ENCODE results near the gene TMEM91.
"Not testable (repeated sequence)": the region's sequence is repeated elsewhere in the genome, so short reads cannot be mapped to it uniquely, and the experiment has no call there.

Gene TMEM91

DNA sequence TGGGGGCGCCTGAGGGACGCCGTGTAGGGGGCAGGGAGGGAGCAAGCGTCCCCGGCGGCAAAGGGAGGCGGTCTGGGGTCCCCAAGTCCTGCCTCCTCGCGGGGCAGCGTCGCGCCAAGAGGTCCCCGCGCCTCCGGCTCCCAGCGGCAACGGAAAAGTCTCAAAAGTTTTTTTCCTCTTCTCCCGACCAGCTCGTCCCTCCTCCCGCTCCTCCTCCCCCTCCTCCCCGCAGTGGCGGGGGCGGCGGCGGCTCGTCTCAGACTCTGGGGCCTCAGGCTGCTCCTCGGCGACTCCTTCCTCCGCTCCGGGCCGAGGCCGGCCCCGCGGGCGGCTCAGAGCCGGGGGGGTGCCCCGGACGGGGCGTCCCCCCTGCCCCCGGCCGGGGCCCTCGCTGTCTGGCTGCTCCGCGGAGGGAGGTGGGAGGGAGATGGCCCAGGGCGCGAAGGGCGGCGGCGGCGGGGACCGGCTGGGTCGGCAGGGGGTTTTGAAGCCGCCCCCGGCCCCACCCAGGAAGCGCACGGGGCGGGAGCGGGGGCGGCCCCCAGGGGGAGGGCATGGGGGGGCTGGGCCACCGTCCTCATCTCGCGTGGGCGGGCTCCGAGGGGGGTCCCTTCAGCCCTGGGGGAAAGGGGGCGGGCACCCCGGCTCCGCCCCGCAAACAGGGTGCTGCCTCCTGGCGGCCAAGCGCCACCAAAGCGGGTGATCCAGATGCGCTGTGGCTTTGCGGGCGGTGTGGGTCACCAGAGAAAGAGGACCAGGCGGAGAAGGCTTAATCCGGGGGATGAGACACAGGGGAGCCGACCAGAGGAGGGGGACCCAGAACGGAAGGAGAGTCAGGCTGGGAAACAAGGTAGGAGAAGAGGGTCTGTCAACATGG, 22.6 kb upstream of the TMEM91 start, which contains the start of gene TGFB1:
TGFB1 (minus strand) TSS at position 457 of the 877 bp plus-strand sequence. CDS start 878 bp downstream, outside the sequence.
- DNase-seq (ENCODE audit: low spot score), result peak; percentile 98

DNA sequence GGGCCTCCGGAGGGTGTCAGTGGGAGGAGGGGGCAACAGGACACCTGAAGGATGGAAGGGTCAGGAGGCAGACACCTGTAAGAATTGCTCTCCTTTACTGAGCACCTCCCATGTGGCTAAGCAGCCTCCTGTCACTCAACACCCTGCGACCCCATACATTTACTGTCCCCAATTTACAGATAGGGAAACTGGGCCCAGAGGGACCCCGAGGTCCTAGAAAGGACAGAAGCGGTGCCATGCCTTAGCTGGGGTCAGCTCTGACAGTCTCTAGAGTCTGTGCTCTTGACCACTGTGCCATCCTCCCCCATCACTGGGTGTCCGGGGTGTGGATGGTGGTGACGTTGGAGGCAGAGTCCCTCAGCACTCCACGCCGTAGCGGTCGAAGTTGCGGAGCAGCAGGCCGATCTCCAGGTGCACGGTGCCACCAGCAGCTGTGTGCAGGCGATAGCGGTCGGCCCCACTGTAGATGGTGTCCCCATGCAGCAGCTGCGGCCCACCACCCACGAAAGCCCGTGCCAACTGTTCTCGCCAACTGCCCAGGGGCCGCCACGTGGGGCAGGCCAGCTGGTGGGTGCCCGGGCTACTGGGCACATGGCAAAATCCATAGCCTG, 21.9 kb upstream of the TMEM91 start:
- no peak for DNase-seq (ENCODE audit: low spot score)

DNA sequence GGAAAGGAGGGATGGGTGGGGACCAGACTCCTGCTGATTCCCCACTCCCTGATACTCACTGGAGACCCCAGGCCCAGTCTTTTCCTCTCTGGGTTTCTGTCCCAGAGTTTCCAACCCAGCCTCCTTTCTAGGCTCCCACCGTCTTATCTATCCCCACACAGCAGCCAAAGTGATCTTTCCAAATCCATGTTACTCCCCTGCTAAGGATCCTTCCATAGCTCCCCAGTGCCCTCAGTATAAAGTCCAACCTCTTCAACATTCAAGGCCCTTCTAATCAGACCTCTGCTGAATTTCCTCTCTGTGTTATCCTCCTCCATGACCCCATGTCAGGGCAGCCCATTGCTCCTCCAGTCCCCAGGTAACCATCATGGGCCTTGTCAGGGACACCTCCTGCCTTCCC, 21.3 kb upstream of the TMEM91 start:
- DNase-seq (ENCODE audit: low spot score), result no peak

DNA sequence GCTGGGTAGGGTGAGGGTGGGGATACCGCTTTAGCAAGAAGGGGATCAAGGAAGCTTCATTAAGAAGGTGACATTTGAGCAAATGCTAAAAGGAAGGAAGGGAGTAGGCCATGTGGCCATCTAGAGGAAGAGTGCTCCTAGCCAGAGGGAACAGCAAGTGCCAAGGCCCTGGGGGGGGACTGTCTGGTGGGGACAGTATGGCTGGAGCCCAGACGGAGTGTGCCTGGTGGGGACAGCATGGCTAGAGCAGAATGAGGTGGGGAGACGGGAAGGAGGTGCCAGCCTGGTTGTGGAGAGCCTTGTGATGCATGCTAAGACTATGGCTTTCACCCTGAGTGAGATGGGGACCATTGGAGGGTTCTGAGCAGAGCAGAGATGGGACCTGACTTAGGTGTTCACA, 20.5 kb upstream of the TMEM91 start:
- DNase-seq (ENCODE audit: low spot score), result no peak

DNA sequence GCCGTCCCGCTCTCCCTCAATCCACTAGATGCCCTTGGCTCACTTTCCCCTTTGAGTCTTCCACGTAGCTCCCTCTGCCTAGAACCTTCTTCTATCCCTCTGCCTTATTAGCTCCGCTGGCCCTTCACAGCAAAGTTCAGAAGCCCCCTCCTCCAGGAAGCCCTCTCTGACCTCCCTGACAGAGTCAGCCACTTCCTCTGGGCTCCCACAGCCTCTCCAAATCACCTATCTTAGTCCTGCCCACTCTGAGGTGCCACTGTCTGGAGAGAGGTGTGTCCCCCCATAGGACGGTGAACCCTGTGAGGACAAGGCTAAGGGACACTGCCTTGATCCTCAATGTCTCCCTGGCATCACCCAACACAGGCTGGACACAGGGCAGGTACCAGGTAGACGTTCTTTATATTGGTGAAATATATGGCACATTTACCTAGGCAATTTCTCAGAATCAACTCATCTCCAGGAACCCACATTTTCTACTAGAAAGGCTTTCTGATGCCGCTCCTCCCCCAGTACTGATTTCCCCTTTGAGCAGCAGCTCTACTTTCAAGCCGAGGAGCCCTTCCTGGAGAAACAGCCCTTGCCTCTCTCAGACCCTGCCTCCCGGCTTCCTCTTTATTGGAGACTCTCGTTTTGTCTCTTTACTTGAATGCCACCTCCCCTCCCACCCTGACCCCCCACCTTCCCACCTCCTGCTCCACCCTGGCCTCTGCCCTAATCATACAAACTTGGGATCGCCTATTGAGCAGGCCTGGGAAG, 19.2 kb upstream of the TMEM91 start:
- no peak for DNase-seq (ENCODE audit: low spot score)

DNA sequence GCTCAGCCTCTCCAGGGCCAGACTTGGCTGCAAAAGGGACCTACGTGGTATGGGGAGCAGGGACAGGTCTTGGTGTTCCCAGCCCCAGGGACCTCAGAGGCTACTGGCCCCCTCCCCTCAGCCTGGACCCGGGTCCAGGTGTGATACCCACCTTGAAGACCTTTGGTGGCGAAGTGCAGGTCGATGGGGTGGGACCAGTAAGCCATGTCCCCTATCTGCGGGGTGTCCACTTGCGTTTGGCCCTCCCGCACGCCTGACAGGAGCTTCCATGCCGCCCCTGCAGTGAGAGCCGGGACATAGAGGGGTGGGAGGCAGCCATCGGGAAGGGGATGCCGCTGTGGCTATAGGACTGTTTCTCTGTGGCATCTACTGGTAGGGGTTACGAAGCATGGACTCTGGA, 18.6 kb upstream of the TMEM91 start:
- no peak for DNase-seq (ENCODE audit: low spot score)

DNA sequence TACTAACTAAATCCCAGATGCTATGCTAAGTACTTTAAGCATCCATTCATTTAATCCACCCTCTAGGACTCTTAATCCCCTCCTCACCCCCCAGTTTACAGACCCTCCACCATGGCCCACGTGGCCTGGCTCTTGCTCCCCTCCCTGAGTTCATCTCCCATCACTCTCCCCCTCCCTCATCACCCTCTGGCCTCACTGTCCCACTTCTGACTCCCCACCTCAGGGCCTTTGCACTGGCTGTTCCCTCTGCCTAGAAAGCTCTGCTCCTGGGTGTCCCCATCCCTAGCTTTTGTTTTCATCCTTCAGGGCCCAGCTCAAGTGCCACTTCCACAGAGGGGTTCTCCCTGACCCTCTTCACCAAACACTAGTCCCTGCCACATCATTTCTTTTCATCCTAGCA, 16.6 kb upstream of the TMEM91 start:
- DNase-seq (ENCODE audit: low spot score), result no peak

DNA sequence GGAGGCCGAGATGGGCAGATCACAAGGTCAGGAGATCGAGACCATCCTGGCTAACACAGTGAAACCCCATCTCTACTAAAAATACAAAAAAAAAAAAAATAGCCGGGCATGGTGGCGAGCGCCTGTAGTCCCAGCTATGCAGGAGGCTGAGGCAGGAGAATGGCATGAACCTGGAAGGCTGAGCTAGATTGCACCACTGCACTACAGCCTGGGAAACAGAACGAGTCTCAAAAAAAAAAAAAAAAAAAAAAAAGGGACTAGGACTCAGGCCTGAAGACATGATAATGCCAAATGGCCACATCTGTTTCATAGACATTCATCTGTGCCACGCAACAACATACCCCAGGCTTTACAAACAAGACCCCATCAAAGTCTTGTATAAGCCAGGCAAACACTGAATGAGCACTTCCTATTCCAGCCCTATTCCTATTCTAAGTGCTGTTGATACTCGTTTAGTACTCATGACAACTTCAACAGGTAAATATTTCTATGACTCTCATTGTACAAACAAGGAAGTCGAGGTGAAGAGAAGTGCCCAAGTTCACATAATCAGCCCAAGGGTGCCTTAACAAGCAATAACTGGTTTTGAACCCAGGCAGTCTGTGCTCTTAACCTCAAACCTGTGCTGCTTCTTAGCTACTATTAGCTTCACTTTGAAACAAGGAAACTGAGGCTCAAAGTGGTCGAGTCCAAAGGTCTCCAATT, 14.0 kb upstream of the TMEM91 start:
- DNase-seq (ENCODE audit: low spot score), result no peak

DNA sequence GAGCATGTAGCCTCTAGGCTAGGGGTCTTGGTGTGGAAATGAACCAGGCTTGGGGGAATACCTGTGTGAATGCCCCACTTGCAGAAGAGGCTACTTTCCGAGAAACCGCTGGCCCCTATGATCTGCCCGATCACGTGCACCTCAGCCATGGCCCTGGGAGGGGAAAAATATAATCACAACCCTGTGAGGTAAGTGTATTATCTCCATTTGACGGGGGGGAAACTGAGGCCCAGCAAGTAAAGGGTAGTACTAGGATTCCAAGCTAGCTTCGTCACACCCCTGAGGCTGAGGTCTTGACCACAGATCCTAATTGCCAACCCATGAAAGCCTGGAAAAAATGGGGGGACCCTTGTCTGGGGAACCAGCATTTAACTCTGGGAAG, 13.0 kb upstream of the TMEM91 start:
- no peak for DNase-seq (ENCODE audit: low spot score)

DNA sequence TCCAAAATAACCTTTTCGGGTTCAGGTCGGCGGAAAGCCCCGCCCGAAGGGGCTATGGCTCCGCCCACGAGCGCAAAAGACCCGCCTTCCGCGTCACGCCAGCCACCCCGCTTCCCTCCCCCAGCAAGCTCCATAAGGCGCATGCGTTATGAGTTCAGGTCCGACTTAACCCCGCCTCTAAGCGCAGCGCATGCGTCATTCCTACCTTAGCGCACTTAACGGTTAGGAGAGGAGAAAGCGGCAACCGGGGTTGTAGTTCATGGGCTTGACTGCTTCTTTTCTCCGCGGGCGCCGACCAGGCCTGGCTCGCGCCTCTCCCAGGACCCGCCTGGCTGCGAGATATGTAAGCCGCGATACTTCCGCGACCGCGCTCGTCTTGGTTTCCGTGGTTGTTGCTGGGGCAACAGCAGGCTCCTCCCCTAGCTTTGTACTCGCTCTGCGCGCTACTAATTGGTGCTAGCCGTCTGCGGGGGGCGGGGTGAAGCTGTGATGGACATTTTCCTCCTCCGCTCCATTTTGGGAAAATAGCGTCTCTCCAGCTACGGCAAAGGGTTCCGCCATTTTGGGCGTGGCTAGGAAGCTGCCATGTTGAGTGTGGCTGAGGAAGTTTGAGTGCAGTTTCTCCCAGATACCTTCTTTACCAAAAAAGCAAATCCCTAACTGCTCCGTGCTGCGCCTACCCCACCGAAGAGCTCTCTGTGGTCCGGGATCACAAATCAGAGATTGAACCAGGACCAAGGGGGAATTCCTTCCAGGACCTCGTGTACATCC, 12.4 kb upstream of the TMEM91 start, which contains the start of gene B9D2:
B9D2 (minus strand) TSS at position 397 of the 771 bp plus-strand sequence. CDS start 630 bp downstream, outside the sequence.
- DNase-seq (ENCODE audit: low spot score), result peak; percentile 97

DNA sequence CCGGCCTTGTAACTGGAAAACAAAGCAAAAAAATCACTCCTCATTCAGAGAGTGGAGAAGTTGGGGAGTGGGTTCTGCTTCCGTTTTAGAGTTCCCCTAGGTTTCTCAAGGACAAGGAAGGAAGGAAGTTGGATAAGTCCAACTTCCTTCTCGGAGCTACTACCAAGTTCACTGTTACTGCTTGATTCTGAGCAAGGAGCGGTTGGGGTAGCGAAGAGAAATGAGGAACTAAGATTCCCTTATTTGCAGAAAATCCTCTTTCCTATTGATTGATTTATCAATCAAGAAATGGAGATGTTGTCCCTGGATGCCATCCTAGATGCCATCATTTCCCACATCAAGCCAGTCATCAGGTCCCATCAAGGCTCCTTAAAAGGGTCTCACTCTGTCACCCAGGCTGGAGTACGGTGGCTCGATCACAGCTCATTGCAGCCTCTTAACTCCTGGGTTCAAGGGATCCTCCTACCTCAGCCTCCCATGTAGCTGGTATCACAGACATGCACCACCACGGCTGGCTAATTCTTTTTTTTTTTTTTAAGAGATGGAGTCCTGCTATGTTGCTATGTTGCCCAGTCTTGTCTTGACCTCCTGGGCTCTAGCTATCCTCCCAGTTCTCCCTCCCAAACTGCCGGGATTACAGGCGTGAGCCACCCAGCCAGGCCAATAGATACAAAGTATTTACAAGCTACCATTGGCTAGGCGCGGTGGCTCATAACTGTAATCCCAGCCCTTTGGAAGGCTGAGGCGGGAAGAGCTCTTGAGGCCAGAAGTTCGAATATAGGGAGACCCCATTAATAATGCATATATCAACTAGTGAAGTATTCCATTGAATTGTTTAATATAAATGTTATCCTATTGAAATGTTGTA, 11.6 kb upstream of the TMEM91 start:
- DNase-seq (ENCODE audit: low spot score), result no peak

DNA sequence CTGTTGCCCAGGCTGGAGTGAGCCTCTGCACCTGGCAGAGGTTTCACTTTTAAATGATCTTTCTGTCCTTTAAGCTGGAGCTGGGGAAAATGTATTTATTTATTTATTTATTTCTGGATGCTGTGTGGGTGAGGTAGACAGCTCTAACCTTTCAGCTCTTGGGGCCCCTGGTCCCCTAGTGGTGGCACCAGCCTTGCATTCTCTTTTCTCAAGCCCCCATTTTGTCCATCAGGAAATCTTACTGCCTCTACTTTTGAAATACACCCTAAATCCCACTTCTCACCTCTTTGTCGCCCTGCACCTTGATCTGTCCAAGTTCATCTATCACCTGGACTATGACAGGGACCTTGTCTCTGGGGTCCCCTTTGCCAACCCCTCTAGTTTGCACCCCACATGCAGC, 10.2 kb upstream of the TMEM91 start:
- no peak for DNase-seq (ENCODE audit: low spot score)

DNA sequence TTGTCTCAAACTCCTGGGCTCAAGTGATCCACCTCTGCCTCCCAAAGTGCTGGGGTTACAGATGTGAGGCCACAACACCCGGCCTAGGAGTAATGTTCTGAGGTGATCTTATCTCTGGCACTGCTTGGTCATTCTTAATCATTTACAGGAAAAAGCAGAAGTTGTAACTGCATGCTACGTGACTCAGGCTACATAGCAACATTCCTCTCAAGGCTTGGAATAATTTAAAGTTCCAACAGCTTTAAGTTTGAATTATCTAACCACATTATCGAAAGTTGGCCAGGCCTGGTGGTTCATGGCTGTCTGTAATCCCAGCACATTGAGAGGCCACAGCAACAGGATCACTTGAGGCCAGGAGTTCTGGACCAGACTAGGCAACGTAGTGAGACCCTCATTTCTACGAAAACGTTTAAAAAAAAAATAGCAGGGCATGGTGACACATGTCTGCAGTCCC, 8.5 kb upstream of the TMEM91 start:
- no peak for DNase-seq (ENCODE audit: low spot score)

DNA sequence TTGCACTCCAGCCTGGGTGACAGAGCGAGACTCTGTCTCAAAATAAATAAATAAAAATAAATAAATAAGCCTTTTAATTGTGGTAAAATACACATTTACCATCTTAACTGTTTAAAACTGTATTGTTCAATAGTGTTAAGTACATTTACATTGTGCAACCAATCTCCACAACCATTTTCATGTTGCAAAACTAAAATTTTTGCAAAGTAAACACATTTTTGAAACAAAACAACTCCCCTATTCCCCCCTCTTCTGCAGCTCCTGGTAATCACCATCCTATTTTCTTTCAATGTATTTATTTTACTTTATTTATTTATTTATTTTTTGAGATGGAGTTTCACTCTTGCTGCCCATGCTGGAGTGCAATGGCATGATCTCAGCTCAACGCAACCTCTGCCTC, 6.6 kb upstream of the TMEM91 start:
- DNase-seq (ENCODE audit: low spot score), result no peak

DNA sequence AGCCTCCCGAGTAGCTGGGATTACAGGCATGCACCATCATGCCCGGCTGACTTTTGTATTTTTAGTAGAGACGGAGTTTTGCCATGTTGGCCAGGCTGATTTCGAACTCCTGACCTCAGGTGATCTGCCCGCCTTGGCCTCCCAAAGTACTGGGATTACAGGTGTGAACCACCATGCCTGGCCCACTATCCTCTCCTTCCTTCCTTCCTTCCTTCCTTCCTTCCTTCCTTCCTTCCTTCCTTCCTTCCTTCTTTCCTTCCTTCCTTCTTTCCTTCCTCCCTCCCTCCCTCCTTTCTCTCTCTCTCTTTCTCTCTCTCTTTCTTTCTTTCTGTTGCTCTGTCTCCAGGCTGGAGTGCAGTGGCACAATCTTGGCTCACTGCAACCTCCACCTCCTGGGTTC, 5.2 kb upstream of the TMEM91 start:
- not testable (repeated sequence) for DNase-seq (ENCODE audit: low spot score)

DNA sequence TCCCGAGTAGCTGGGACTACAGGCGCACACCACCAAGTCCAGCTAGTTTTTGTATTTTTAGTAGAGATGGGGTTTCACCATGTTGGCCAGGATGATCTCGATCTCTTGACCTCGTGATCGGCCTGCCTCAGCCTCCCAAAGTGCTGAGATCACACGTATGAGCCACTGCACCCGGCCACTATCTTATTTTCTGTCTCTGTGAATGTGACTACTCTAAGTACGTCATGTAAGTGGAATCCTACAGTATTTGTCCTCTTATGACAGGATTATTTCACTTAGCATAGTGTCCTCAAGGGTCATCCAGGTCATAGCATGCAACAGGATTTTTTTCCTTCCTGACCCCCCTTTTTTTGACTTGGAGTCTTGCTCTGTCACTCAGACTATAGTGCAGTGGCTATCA, 4.8 kb upstream of the TMEM91 start:
- DNase-seq (ENCODE audit: low spot score), result no peak

DNA sequence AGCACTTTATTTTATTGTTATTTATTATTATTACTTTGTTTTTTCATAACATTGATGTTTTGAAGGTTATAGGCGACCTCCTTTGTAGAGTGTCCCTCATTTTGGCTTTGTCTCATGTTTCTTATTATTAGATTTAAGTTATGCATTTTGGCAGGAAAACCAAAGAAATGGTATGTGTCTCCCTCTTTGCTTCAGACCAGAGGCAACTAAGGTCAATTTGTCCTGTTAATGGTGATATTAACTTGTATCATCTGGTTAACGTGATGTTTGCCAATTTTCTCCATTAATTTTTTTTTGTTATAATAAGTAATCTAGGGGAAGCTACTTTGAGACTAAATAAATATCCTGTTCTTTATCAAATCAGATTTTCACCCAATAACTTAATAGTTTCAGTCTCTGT, 3.8 kb upstream of the TMEM91 start:
- no peak for DNase-seq (ENCODE audit: low spot score)

DNA sequence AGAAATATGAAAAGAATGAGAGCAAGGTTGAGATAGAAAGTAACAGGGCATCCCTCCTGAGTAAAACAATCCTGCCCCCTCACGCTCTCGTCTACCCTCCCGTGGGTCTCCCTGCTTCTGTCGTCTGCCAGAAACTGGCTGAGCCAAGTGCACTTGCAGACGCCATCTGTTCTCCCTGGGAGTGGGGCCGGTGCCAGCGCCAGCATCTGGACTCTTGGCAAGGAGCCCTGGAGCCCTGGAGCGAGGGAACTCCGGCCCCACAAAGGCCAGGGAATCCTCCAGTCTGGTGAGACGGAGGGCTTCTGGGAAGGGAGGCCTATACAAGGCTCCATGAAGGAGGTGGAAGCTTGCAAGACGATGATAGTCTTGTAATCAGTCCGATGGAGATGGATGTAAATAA, 2.3 kb upstream of the TMEM91 start:
- DNase-seq (ENCODE audit: low spot score), result no peak

DNA sequence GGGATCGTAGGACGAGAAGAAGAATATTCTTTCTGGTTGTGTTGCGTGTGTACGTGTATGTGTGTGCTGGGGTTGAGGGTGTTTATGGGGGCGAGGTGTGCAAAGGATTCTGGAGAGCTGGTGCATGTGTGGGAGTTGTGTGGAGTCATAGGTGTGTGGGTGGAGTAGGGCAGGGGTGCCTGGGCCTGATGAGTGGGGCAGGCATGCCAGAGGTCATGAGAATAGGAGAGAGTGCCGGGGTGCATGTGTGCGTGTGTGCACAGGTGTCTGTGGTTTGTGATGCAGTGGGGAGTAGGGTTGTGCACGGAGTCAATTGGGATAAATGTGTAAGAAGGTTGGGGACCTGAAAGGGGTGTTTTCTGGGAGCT, 649 bp downstream of the TMEM91 start:
- no peak for DNase-seq (ENCODE audit: low spot score)

DNA sequence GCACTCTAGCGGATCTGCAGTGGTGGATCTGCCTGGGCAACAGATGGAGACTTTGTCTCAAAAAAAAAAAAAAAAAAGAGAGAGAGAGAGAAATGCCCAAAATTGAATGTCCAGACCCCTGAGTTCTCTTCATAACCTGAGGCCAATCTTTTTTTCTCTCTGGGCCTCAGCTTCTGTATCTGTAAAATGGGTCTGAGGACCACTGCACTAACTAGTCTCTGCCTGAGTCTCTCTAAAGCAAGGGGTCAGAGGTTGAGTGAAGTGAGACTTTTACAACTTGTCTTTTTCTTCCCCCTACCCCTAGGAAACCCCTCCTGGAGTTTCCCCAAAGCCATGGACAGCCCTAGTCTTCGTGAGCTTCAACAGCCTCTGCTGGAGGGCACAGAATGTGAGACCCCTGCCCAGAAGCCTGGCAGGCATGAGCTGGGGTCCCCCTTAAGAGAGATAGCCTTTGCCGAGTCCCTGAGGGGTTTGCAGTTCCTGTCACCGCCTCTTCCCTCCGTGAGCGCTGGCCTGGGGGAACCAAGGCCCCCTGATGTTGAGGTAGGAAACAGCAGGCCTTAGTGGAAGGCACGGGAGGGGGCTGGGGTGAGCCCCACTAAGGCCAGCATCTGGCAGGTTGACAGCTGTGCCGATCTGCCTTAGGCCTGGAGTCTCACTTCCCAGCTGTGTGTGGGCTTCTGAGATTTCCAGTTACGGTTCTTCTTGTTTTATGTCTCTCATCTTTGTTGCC, 1.8 kb downstream of the TMEM91 start:
- no peak for DNase-seq (ENCODE audit: low spot score)
